ENCODE data around the gene FEN1. TPM values are rescaled to one million over a fixed set of nuclear protein-coding genes. Genes with fewer than 3 reads are reported as not detected.

FEN1 gene
- total and polyA plus RNA-seq, 2 of the 13 experiments (the other 11 are each of a cell fraction or from before 2014, with no cell fraction given): 12.4 to 102 TPM

DNA sequence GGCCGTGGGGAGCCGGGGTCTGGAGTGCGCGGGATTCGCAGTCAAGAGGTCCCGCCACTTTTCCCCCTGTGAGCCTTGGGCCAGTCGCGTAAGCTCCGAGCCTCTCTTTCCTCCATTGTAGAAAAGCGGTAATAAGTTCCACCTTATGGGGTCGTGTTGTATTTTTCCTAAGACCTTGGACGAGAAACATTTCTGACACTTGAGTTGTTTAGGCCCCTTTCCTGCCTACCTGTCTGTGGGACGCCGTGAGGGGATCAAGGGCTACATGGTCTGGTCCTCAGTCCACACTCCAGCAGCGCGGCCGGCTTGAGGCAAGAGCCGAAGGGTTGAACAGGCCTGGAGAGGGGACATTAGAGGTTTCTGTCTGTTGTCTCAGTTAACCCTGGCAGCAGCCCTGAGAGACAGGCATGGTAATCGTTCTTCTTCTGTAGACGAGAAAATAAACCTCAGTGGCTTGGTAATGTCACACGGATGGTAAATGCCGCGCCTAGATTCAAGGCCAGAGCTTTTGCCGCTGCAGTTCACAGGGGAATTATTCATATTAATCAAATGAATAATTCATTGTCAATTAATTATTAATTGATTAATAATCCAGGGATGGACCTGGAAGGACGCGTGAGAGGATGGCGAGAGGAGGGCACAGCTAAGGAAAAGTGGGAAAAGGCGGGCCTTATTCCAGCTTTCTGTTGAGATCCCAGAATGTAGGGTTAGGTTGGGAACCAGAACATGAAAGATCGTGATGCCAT is 545 bp downstream of the FEN1 start (continued):
- TF ChIP-seq, protein P1, sequence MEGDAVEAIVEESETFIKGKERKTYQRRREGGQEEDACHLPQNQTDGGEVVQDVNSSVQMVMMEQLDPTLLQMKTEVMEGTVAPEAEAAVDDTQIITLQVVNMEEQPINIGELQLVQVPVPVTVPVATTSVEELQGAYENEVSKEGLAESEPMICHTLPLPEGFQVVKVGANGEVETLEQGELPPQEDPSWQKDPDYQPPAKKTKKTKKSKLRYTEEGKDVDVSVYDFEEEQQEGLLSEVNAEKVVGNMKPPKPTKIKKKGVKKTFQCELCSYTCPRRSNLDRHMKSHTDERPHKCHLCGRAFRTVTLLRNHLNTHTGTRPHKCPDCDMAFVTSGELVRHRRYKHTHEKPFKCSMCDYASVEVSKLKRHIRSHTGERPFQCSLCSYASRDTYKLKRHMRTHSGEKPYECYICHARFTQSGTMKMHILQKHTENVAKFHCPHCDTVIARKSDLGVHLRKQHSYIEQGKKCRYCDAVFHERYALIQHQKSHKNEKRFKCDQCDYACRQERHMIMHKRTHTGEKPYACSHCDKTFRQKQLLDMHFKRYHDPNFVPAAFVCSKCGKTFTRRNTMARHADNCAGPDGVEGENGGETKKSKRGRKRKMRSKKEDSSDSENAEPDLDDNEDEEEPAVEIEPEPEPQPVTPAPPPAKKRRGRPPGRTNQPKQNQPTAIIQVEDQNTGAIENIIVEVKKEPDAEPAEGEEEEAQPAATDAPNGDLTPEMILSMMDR (CRISPR knock-in tag; IDR thresholded peaks at IDR 0.05): no peak
- TF ChIP-seq, protein P2, sequence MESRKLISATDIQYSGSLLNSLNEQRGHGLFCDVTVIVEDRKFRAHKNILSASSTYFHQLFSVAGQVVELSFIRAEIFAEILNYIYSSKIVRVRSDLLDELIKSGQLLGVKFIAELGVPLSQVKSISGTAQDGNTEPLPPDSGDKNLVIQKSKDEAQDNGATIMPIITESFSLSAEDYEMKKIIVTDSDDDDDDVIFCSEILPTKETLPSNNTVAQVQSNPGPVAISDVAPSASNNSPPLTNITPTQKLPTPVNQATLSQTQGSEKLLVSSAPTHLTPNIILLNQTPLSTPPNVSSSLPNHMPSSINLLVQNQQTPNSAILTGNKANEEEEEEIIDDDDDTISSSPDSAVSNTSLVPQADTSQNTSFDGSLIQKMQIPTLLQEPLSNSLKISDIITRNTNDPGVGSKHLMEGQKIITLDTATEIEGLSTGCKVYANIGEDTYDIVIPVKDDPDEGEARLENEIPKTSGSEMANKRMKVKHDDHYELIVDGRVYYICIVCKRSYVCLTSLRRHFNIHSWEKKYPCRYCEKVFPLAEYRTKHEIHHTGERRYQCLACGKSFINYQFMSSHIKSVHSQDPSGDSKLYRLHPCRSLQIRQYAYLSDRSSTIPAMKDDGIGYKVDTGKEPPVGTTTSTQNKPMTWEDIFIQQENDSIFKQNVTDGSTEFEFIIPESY (CRISPR knock-in tag; IDR thresholded peaks at IDR 0.05): no peak
- TF ChIP-seq HIVEP1 (CRISPR knock-in tag; IDR thresholded peaks at IDR 0.05) (0 out of 2 replicates have a peak, but pooled peaks have one; percentile 2), YEATS4 (CRISPR knock-in tag; IDR thresholded peaks at IDR 0.05; ENCODE audit: borderline replicate concordance) (peak; percentile 50; the same call in 1 of the 2 replicates), SRSF4 (IDR thresholded peaks at IDR 0.05; ENCODE audit: low read depth, low read length, poor library complexity, severe bottlenecking) (no peak), ZNF549 (CRISPR knock-in tag; IDR thresholded peaks at IDR 0.05) (0 out of 2 replicates have a peak, but pooled peaks have one; percentile 39), ISX (CRISPR knock-in tag; conservative IDR thresholded peaks at IDR 0.05) (0 out of 2 replicates have a peak, but pooled peaks have one; percentile 20), BRCA1 (CRISPR knock-in tag; IDR thresholded peaks at IDR 0.05) (0 out of 2 replicates have a peak, but pooled peaks have one; percentile 16), HES4 (CRISPR knock-in tag; IDR thresholded peaks at IDR 0.05; ENCODE audit: borderline replicate concordance) (0 out of 2 replicates have a peak, but pooled peaks have one; percentile 10), ARNT2 (CRISPR knock-in tag; IDR thresholded peaks at IDR 0.05; ENCODE audit: low read depth) (no peak), ZNF33B (CRISPR knock-in tag; IDR thresholded peaks at IDR 0.05) (no peak), ZNF274 (CRISPR knock-in tag; IDR thresholded peaks at IDR 0.05) (0 out of 2 replicates have a peak, but pooled peaks have one; percentile 16), MEIS1 (CRISPR knock-in tag; IDR thresholded peaks at IDR 0.05; ENCODE audit: borderline replicate concordance) (0 out of 2 replicates have a peak, but pooled peaks have one; percentile 7), ZNF746 (CRISPR knock-in tag; IDR thresholded peaks at IDR 0.05) (no peak), GLI4 (CRISPR knock-in tag; IDR thresholded peaks at IDR 0.05; ENCODE audit: borderline replicate concordance) (no peak)
- TF ChIP-seq, protein P3, sequence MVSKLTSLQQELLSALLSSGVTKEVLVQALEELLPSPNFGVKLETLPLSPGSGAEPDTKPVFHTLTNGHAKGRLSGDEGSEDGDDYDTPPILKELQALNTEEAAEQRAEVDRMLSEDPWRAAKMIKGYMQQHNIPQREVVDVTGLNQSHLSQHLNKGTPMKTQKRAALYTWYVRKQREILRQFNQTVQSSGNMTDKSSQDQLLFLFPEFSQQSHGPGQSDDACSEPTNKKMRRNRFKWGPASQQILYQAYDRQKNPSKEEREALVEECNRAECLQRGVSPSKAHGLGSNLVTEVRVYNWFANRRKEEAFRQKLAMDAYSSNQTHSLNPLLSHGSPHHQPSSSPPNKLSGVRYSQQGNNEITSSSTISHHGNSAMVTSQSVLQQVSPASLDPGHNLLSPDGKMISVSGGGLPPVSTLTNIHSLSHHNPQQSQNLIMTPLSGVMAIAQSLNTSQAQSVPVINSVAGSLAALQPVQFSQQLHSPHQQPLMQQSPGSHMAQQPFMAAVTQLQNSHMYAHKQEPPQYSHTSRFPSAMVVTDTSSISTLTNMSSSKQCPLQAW (CRISPR knock-in tag; IDR thresholded peaks at IDR 0.05): no peak
- TF ChIP-seq, protein P4, sequence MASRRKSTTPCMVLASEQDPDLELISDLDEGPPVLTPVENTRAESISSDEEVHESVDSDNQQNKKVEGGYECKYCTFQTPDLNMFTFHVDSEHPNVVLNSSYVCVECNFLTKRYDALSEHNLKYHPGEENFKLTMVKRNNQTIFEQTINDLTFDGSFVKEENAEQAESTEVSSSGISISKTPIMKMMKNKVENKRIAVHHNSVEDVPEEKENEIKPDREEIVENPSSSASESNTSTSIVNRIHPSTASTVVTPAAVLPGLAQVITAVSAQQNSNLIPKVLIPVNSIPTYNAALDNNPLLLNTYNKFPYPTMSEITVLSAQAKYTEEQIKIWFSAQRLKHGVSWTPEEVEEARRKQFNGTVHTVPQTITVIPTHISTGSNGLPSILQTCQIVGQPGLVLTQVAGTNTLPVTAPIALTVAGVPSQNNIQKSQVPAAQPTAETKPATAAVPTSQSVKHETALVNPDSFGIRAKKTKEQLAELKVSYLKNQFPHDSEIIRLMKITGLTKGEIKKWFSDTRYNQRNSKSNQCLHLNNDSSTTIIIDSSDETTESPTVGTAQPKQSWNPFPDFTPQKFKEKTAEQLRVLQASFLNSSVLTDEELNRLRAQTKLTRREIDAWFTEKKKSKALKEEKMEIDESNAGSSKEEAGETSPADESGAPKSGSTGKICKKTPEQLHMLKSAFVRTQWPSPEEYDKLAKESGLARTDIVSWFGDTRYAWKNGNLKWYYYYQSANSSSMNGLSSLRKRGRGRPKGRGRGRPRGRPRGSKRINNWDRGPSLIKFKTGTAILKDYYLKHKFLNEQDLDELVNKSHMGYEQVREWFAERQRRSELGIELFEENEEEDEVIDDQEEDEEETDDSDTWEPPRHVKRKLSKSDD (CRISPR knock-in tag; IDR thresholded peaks at IDR 0.05; ENCODE audit: low read depth): 0 out of 2 replicates have a peak, but pooled peaks have one; percentile 7
- TF ChIP-seq, protein P5, sequence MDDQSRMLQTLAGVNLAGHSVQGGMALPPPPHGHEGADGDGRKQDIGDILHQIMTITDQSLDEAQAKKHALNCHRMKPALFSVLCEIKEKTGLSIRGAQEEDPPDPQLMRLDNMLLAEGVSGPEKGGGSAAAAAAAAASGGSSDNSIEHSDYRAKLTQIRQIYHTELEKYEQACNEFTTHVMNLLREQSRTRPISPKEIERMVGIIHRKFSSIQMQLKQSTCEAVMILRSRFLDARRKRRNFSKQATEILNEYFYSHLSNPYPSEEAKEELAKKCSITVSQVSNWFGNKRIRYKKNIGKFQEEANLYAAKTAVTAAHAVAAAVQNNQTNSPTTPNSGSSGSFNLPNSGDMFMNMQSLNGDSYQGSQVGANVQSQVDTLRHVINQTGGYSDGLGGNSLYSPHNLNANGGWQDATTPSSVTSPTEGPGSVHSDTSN (CRISPR knock-in tag; IDR thresholded peaks at IDR 0.05; ENCODE audit: borderline replicate concordance): 0 out of 2 replicates have a peak, but pooled peaks have one; percentile 4
